Esophagus squamous epithelium (tissue), 4 donors: ENCODE results near the gene TBC1D5.

Source experiments
- CTCF ChIP-seq, 6 experiments: fragments of 450-650 bp in 4 of 6; fragments of 200-600 bp in 2 of 6; sonication (generic) in 2 of 6; IDR thresholded peaks; one replicate each; pipeline ENCODE4 v1.5.1; 2016 to 2019; ENCODE audit warnings: antibody characterized with exemption in 6 of 6, mild to moderate bottlenecking in 4 of 6, moderate library complexity in 4 of 6
- POLR2A ChIP-seq, 4 donors: fragments of 450-650 bp; IDR thresholded peaks; one replicate each; pipeline ENCODE4 v1.6.1; 2017; ENCODE audit warnings: antibody characterized with exemption in 4 of 4, mild to moderate bottlenecking in 4 of 4, moderate library complexity in 3 of 4

GRCh38 chr3:17553080-17553479 lies 189.4 kb downstream of the TBC1D5 start:
- TF ChIP-seq CTCF (IDR thresholded peaks at IDR 0.05) (no peak), POLR2A (IDR thresholded peaks at IDR 0.05) (no peak)
